AG20443 (cell line): Measurements from ENCODE around the gene PITPNC1.
"Not testable (repeated sequence)": the region's sequence is repeated elsewhere in the genome, so short reads cannot be mapped to it uniquely, and the experiment has no call there.

ENCODE experiments used
- DNase-seq: peaks from one replicate; pipeline ENCODE4 v3.0.0; 2012; ENCODE audit warnings: low spot score, mixed read lengths

PITPNC1 gene

DNA sequence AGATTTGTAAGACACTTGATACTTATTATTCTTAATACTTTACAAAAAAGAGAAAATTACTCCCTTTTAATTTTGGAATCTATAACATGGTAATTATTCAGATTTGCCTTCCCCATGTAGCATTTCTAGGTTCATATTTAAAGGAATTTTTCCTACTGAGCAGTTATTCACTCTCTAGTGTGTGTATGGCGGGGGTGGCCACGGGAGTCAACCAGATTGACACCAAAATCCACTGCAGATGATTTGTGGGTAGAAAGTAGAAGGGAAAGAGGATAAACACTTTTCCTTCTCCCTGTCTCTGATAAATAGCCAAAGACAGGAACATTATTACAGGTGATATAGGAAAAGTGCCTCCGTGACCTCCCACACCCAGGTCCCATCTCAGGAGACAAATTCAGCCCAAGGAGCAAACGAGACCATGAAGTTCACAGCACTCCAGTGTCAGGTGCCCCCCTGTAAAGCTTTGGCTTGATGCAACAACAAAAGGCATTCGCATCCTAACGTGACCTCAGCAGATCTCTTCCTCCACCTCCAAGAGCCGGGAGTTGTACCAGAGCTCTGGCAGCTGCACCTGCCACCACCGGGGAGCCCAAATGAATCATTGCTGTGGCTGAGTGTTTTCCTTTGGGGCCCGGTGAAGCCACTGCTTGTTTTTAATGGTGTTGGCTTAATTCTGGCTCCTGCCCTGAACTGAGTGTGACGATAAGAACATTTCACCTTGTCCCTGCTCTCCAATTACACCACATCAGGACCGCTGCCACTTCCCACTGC lies 248.0 kb downstream of the PITPNC1 start:
- DNase-seq, result no peak

DNA sequence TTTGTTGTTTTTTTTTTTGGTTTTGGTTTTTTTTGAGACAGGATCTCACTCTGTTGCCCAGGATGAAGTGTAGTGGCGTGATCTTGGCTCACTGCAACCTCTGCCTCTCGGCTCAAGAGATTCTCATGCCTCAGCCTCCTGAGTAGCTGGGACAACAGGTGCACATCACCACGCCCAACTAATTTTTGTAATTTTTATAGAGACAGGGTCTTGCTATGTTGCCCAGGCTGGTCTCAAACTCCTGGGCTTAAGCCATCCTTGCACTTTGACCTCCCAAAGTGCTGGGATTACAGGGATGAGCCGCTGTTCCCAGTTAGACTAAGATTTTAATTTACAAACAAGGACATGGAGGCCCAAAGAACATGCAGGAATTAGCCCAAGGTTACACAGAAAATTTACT lies 248.9 kb downstream of the PITPNC1 start:
- no peak for DNase-seq

DNA sequence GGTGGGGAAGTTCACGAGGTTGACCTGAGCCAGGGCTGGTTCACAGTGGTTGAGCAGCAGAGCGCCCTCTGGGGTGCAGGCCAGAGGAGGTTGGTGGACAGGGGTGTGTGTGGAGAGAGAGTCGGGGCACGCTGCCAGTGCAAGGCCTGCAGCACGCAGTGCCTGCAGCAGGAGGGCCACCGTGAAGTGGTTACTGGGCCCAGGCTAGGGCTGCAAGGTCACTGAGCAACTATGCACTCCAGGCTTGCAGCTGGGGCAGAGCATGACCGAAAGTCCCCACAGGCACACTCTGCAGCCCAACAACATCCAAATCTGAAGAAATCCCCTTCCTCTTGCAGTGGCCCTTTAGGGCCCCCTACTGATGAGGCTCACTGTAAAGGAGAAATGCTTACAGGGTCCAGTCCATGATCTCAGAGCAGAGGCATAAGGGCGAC lies 251.5 kb downstream of the PITPNC1 start:
- peak; percentile 24 for DNase-seq

DNA sequence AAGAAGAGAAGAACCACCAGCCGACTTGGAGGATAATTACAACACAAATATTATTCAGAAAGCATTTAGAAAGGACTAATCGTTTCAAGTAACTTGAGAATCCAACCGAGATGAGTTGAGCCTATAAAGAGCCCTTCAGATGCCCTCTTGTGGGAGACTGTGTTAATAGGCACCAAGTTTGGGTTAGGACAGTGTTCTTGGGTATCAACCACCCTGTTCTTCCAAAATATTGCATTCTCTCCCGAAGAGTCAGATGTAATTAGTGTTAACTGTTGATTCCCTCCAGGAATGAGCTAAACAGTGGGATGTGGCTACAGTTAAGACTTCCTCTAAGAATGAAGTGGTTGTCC lies 252.9 kb downstream of the PITPNC1 start:
- DNase-seq, result peak; percentile 79

DNA sequence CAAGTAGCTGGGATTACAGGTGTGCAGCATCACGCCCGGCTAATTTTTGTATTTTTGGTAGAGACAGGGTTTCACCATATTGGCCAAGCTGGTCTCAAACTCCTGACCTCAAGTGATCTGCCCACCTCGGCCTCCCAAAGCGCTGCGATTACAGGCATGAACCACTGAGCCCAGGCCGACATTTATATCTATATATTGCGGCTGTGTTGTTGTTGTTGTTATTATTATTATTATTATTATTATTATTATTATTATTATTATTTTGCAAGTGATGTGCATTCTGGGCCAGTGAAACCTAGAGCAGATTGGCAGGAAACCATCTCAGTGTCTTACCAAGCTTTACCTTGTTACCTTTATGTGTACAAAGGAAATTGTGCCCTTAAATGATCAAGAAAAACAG lies 253.8 kb downstream of the PITPNC1 start:
- not testable (repeated sequence) for DNase-seq

DNA sequence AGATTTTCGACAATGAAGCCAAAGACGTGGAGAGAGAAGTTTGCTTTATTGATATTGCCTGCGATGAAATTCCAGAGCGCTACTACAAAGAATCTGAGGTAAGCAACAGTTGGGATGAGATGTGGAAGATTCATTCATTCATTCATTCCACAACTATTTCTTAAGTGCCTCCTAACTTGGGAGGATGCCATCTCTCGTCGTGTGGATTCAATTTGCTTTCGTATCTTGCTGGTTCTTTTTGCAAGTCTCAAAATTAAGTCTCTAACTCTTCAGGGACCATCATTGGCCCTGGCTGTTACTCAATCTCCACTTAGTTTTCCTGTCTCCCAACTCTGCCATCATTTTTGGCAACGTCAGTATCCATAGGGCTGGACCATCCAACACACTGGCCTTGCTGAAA lies 255.1 kb downstream of the PITPNC1 start:
- no peak for DNase-seq

DNA sequence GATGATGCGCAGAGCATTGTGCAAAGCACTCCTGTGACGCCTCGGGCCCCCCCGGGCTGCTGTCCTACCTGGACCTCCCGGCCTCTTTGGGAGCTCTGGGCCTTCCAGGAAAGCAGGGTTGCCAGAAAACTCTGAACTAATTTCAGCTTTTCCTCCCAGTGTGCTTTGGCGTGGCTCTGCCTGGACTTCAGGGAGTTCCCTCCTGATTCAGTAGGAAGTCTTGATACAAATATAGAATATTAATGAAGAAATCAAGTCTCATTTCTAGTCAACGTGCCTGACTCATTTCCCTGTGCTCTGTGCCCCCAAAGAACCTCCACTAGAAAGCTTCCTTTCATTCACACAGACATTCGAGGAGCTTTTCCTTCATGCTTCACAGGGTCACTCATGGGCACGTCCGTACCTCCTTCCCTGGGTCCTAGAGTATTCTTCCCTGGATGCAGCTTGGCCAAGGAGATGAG lies 256.7 kb downstream of the PITPNC1 start:
- DNase-seq, result no peak

DNA sequence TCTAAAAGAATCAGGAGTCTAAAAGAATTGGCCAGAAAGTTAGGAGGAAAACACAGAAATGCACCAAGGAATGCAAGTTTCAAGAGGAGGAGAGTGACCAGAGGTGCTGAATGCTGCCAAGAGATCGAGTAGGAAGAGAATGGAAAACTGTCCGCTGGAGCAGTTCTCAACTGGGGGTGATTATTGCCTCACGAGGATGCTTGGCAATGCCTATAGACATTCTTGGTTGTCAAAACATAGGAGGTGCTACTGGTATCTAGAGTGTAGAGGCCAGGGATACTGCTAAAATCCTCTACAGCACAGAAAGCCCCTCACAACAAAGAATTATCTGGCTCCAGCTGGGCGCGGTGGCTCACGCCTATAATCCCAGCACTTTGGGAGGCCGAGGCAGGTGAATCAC lies 258.6 kb downstream of the PITPNC1 start:
- DNase-seq, result no peak

DNA sequence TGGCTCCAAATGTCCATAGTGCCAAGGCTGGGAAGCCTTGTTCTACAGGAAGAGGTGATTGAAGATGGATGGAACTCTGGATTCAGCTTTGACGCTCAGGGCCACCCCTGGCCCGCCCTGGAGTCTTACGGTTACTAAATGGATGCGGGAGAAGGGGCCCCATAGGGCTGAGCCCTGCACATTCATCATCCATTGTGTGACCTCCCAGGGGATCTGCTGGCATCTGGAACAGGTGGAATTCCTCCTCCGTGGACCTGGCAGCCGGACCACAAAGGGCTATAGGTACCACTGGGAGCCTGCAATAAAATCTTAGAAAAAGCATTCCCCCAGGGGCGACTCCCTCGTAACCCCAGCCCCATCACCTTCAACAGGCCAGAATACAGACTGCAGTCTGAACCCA lies 259.2 kb downstream of the PITPNC1 start:
- no peak for DNase-seq

DNA sequence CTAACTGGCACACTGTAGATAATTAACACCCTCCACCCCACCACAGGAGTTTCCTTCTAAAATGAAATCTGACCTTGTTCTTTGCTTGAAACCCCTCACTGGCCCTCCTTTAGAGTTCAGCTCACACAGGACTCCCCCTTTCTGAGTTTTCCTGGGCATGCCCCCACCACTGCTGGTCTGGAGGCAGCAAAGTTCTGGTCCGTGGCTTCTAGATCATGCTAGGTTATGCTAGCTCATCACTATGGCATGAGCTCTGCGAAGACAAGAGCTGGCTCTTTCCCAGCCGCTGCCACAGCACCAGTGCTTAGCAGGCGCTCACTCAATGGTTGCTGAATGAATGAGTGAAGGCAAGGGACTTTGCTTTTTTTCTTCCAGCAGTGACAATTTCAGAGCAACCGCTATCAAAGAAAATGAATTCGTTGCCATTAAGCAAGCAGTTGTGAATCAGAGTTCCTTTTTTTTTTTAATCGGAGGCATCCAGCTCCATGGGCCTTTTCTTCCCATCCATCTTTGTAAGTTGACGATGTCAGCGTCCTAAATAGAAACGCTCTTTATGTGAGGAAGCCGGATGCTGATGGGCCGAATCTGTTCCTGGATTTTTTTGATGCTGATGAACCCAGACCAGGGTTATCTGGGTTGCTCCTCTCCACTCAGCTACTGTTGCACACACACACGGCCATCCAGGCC lies 259.9 kb downstream of the PITPNC1 start:
- DNase-seq, result no peak

DNA sequence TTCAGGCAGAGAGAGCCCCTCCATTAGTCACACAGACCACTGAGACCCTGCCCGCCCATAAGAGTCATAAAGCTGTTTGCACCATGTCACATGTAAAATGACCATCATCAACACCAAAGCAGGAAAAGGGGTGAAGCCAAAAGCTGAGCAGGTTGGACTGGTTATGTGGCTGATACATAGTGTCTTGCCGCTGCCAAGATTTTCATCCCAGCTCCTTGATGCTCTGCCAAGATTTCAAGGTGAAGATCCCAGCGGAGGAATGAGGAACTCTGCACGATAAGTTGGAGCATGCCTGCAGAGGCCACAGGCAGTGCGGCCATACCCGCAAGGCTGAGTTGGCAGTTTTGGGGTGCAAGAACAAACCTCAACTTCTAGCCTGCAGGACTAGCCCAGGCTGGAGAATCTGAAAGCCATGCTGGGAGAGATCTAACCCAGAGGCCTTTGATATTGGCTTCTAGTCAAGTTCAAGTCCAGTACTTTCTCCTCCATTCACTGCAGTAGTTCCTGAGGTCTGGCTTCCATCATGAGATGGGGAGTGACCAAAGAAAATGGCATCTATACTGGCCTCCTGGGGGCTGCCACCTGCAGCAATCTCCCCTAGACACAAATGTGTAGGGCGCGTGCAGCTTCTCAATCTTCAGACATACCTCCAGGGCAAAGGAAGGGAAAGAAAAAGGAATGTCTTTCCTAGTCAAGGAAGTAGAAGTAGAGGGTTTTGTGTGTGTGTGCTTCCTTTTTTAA lies 261.0 kb downstream of the PITPNC1 start:
- DNase-seq, result no peak

DNA sequence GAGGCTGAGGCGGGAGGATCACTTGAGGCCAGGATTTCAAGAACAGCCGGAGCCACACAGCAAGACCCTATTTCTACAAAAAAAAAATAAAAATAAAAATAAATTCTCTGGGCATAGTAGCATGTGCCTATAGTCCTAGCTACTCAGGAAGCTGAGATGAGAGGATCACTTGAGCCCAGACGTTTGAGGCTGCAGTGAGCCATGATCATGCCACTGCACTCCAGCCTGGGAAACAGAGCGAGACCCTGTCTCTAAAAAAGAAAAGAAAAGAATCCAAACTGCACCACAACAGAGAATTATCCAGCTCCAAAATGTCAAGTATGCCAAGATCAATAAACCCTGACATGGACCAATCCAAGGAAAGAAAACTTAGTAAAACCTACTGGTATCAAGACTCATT lies 261.8 kb downstream of the PITPNC1 start:
- no peak for DNase-seq

DNA sequence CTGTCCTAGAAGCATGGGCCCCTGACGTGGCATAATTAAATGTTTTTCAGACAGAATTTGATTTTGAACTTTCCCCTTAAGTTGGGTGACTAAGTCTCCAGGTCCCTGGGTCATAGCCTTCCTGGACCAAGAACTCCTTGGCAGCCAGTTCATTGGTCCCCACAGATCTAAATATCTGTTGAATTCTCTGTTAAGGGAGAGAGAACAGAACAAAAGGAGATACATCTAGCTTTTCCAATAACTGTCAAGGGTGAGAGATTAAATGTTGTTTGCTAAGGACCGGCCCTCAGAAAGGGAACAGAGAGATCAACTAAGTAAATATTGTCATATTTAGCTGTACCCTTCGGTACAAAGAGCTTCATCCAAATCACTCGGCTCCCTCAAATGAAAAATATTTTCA lies 262.5 kb downstream of the PITPNC1 start:
- DNase-seq, result no peak

DNA sequence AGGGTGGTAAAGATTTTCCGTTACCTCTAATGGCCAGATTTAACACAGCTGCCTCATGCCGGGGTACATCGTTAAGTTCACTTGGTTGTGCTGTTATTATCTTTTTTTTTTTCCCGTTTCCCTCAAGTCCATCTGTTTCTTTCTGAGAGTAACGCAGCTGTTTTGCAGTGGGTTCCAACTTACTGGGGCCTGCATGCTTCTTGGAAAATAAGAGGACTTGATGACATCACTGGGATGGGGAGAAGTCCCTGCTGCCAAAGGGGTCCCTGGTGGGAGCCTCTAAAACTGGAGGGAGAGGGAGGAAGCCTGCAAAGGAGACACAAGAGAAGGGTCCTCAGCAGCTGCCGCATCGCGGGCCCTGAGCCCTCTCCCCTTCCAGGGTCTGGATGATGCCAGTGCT lies 262.9 kb downstream of the PITPNC1 start:
- DNase-seq, result no peak

DNA sequence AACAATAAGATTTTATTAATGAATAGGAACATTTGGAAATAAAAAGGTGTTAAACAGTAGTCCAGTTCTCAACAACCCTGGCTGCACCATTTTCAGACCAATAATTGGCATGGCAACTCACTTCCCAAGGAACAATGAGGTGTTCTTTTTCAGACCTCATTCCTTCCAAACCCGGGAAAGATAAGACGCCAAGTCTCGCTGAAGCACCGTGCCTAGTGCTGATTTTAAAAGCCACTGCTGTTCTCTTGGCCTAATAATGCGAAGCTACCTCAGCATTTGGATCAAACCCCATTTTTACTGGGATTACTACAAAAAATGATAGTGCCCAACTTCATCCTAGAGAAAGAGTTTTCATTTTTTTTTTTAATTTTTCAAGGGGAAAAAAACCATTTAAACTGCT lies 265.4 kb downstream of the PITPNC1 start:
- no peak for DNase-seq

DNA sequence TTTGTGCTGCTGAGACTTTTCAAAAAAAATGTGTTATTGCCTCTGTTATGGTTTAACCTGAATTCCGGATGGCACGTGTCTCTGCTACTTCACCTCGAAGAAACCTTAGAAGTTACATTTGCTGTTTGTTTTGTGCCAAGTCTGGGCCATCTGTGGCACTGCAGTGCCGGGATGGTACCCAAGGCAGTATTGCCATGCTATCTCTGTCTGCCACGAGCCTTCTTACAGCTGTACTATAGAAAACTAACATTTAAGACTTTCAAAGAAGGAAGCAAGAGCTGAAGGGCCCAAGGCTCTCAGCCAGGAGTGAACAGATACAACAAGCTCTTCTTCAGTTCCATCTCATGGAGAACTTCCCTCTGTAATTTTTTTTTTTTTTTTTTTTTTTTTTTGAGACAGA lies 267.0 kb downstream of the PITPNC1 start:
- DNase-seq, result no peak

DNA sequence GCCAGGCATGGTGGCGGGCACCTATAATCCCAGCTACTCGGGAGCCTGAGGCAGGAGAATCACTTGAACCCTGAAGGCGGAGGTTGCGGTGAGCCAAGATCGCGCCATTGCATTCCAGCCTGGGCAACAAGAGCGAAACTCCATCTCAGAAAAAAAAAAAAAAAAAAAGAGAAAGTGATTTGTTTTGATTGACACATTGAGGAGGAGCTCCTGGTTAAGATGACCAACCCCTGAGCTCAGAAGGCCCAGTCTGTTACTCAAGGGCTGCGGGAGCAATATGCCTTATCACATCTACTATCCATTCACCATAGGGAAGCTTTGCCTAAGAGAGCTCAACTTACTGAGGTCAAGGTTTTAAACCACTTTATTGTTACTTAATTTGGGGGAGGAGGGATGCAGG lies 268.1 kb downstream of the PITPNC1 start:
- not testable (repeated sequence) for DNase-seq

DNA sequence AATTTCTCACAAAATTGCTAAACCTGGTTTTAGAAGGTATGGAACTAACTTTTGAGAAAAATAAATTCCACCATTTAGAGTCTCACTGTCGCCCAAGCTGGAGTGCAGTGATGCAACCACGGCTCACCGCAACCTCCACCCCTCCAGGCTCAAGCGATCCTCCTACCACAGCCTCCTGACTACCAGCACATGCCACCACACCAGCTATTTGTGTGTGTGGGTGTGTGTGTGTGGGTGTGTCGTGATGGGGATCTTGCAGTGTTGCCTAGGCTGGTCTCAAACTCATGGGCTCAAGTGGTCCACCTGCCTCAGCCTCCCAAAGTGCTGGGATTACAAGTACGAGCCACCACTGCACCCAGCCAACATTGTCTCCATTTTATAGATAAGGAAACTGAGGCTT lies 269.4 kb downstream of the PITPNC1 start:
- DNase-seq, result no peak

DNA sequence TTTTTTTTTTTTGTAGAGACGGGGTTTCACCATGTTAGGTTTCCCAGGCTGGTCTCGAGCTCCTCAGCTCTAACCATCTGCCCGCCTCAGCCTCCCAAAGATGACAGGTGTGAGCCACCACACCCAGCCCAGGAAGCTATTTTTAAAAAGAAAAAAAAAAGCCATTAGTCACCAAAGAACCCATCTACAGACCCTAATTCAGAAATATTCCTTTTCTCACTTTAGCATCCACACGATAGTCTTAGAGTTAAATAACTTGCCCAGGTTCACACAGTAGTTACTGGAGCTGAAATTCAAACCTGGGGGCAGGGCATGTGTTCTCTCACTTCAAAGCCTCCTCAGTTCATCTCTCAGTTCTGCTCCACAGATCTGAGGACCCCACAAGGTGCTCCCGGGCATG lies 270.4 kb downstream of the PITPNC1 start:
- no peak for DNase-seq

DNA sequence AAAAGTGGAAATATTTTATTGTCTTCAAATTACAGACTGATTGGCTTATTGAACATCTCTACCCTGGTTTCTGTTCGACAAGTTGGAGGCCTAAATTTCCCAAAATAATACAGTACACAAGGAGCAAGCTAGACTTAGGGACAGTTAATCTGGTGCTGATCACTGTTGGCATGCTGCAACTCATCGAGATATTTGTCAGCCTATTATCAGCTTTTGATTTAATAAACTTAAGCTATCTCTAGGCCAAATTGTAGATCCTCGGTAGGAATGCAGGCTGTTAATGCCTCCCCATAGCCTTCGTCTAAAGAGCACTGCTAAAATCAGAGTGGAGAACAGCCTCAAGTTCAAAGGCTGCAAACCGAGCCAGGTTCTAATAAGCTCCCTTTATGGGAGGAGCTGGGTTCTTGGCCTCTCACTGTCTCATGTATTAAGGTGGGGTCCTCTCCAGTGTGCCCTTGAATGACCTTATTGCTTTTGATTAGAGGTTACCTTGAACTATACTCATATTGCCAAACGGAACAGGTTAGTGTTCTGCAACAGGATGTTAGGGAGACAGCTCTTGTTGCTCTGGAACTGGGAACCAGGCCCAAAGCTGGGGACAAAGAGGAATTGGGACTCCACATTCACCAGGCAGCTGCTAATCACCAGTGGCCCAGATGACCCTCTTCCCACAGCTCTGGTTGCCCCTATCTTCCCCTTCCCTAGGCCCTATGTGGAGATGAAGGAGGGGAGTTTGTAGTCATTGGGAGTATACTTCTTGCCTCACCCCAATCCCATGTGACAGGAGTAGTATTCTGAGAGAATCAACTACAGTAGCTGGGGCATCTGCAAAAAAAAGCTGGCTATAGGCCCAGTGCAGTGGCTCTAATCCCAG lies 271.2 kb downstream of the PITPNC1 start:
- DNase-seq, result no peak

DNA sequence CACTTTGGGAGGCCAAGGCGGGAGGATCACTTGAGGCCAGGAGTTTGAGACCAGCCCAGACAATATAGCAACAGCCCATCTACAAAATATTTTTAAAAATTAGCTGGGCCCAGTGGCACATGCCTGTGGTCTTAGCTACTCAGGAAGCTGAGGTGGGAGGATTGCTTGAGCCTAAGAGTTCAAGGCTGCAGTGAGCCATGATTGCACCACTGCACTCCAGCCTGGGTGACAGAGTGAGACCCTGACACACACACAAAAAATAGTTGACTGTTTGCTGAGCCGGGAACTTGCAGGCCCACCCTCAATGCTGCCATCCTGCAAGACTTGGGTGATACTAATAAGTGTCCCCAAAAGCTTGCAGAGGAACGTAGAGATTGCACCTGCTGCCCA lies 271.8 kb downstream of the PITPNC1 start:
- not testable (repeated sequence) for DNase-seq

DNA sequence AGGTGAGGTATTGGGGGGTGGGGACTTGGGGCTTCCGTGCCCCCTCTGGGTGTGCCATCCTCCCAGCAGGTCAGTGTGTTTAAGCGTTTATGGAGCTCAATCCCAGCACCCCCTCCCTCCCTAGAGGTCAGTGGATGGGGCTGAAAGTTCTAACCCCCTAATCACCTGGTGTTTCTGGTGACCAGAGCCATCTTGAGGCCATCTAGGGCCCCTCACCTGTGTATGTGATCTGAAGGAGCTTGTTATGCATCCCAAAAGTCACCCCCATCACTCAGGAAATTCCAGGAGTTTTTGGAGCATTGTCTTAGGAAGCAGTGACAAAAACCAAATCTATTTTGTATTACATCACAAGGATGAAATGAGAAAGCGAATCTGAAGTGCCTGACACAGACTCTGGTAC lies 272.8 kb downstream of the PITPNC1 start:
- no peak for DNase-seq
